HG02852 (cell line): Measurements from ENCODE around the gene NUP160.
"Not testable (repeated sequence)": the region's sequence is repeated elsewhere in the genome, so short reads cannot be mapped to it uniquely, and the experiment has no call there.

Experiments
- ATAC-seq: cut with Tn5 transposase; IDR thresholded peaks from one replicate; pipeline ENCODE4 v1.9.1; 2021; ENCODE audit warnings: mild to moderate bottlenecking, moderate library complexity; ENCODE audit not compliant: unreplicated experiment

NUP160 gene

GRCh38 chr11:47863189-47863897 lies 15.2 kb upstream of the NUP160 start:
- ATAC-seq = peak; percentile 61

GRCh38 chr11:47861728-47862127 lies 13.6 kb upstream of the NUP160 start:
- ATAC-seq = peak; percentile 36

DNA sequence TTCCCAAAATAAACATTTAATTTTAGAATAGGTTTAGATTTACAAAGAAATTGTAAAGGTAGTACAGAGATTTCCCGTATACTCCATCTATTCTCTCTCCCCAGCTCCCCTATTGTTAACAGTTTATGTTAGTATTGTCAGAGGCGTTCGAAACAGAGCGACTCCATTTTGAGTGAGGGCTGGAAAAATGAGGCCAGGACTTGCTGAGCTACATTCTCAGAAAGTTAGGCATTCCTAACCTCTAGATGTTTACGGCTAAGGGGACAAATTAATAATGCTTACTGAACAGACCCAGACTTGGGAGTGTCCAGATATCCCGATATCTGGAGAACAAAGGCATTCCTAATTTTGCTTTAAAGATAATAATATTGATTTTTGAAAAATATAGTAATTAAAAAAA lies 12.4 kb upstream of the NUP160 start:
- no peak for ATAC-seq

DNA sequence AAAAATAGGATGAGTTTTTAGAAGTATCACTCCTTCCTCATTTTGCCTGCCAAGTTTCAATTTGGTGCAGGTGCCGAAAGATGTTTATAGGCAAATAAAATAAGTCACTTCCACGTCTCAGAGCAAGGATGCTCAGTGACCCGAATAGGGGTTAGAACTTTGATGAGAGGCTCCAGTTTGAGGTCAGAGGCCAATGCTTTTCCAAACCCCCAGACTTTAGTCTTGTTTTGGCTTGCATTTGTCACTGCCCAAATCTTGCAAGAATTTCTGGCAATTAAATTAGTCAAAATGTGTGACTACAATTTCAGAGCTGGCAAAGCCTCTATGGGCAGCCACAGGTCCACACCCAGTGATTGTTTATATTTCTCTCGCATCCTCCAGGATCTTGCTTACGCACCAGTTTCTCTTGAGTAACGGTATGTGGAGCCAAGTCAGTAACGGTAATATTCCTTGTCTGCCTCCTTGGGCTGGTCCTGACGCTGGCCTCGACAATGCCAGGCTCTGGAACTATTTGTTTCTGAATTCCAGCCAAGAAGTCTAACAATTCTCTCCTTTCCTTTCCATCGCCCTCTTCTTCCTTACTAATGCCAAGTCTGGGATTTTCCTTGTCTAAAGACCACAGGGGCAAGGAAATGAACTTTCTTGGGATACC lies 9.9 kb upstream of the NUP160 start:
- ATAC-seq = no peak

DNA sequence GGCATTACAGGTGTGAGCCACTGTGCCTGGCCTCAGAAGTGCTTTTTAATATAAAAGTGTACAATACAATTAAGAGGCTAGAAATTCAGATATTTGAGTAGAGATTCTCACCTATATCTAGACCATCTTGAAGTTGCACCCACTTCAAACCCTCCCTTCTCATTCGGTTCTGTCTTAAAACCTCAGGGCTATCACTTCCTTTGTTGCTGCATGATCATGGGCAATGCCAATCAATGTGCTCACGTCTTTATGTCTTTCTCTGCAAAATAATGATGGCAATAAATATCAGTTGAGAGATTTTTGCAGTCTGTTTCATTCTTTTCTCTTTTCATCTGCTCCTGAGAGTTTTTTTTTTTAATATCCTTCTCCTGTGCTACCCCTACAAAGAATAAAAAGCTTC lies 9.3 kb upstream of the NUP160 start:
- ATAC-seq = no peak

DNA sequence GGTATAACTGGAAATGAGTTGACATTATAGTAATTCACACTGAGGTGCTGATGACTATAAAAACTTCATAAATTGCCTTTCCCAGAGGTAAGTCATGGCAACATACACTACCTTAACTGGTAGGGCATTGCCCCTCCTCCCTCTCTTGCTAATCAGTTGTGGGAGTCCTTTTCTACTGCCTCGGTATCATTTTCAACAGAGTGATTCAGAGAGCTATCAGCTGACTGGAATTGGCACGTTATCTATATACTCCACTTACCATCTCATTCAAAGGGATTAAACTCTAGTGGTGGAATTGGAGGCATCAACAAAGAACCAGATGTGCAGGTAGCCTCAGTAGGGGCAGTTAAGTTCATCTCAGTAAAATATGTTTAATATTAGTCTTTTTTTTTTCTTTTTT lies 8.0 kb upstream of the NUP160 start:
- ATAC-seq = no peak

DNA sequence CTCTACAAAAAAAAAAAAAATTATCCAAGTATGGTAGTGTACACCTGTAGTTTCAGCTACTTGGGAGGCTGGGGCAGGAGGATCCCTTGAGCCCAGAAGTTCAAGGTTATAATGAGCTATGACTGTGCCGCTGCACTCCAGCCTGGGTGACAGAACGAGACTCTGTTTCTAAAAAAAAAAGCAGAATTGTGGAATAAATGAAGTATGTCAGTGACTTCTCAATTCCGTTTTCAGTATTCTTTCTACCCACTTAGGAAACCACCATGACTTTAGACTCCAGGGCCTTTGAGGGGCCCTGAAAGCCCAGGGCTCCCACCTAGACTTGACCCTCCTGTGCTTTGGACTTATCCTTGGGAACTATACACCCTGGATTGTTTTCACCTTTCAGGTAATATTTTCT lies 6.5 kb upstream of the NUP160 start:
- peak; percentile 58 for ATAC-seq

GRCh38 chr11:47852053-47852452 lies 3.9 kb upstream of the NUP160 start:
- ATAC-seq = no peak

DNA sequence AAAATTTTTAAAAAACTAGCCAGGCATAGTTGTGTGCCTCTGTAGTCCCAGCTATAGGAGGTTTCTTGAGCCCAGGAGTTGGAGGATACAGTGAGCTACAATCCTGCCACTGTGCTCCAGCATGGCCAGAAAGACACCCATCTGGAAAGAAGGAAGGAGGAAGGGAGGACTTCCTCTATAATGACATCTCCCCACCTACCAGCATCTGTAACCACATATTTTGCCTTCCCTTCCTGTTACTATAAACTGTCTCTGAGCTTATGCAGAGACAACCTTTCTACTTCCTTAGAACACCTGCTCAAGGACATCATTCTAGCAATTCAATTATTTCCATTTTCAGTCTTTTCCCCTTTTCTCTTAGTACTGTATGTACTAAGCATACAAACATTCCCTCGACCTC lies 2.2 kb upstream of the NUP160 start:
- ATAC-seq = peak; percentile 28

GRCh38 chr11:47848700-47849155 lies 578 bp upstream of the NUP160 start:
- peak; percentile 18 for ATAC-seq

- no peak for ATAC-seq
Observed at GRCh38 chr11:47847537-47847891, 636 bp downstream of the NUP160 start.

DNA sequence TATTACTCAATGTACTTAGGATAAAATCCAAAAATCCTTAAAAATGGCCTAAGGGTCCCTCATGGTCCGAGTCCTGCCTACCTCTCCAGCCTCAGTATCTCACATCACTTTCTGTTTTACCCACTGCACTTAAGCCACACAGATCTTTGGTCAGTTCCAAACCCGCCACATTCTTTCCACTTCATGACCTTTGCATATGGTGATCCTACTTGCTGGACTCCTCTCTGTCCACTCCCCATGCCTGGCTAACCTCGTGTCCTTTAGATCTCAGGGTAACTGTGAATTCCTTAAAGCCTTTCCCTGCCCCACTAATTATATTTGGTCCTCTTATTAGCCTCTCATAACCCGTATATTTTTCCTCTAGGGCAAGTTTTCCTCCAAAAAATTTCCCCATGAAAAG lies 1.2 kb downstream of the NUP160 start:
- ATAC-seq = no peak

- no peak for ATAC-seq
Observed at GRCh38 chr11:47843361-47844055, 4.6 kb downstream of the NUP160 start.

GRCh38 chr11:47842749-47843148 lies 5.4 kb downstream of the NUP160 start:
- ATAC-seq = no peak

GRCh38 chr11:47837929-47838328 lies 10.2 kb downstream of the NUP160 start:
- no peak for ATAC-seq

- ATAC-seq = no peak
Observed at GRCh38 chr11:47837292-47837691, 10.9 kb downstream of the NUP160 start.

DNA sequence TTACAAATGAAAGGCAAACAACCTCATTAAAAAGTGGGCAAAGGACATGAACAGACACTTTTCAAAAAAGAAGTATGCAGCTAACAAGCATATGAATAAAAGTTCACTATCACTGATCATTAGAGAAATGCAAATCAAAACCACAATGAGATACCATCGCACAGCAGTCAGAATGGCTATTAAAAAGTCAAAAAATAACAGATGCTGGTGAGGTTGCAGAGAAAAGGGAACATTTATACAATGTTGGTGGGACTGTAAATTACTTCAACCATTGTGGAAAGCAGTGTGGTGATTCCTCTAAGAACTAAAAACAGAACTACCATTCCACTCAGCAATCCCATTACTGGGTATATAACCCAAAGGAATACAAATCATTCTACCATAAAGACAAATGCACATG lies 18.1 kb downstream of the NUP160 start:
- ATAC-seq = not testable (repeated sequence)

GRCh38 chr11:47828284-47828683 lies 19.9 kb downstream of the NUP160 start:
- ATAC-seq = no peak

DNA sequence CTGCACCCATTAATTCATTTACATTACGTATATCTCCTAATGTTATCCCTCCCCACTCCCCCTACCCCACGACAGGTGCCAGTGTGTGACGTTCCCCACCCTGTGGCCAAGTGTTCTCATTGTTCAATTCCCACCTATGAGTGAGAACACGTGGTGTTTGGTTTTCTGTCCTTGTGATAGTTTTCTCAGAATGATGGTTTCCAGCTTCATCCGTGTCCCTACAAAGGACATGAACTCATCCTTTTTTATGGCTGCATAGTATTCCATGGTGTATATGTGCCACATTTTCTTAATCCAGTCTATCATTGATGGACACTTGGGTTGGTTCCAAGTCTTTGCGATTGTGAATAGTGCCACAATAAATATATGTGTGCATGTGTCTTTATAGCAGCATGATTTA lies 25.5 kb downstream of the NUP160 start:
- not testable (repeated sequence) for ATAC-seq

DNA sequence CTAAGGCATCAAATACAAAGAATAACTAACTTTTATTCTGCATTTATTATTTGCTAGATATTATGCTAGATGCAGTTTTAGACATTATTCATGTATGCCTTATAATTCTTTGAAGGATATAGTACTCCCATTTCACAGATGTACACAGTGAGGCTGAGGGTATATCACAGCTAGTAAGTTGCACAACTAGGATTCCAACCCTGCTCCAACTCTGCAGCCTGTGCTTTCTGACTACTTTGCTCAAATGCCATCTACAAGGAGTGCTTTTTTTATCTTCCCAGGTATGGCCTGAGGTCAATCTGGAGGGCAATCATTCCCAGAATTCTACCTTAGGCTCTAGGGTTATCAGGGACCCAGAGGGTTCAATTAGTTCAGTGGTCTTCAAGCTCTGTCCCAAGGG lies 28.4 kb downstream of the NUP160 start:
- no peak for ATAC-seq

DNA sequence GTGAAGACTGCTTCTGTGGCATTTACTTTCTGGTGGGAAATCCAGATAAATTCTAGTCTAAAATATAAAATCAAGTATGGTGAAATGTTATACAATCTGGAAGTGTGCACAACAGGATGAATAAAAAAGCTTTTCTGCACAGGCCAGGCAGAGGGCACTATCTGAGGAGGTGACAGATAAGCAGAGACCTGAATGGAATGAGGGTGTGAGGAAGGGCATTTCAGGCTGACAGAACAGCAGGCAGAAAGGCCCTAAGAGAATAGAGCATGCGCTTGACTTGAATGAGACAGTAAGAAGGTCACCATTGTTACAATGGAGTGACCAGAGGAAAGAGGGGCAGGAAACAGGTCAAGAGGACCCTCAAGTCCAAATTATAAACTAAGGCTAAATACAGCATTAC lies 47.4 kb downstream of the NUP160 start:
- ATAC-seq = no peak

DNA sequence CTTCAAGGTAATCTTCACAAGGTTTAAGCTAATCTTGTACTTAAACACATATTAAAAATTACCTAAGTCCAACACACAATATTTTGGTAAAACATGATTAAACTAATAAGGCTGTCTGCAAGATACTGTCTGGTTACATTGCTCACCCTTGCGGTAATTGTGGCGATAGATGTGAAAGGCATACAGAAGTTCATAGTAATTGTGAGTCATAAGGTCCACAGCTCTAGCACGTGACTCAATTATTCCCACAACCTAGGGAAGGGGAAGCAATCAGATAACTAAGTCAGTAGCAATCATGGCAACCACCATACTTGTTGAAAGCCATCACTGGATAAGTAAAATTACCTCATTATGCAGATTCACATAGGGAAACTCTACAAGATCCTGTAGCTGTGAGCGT lies 50.5 kb downstream of the NUP160 start:
- ATAC-seq = no peak
